HG03342 (cell line): Measurements from ENCODE around the gene HOXA3.

Experiments
- ATAC-seq: cut with Tn5 transposase; IDR thresholded peaks from one replicate; pipeline ENCODE4 v1.9.1; 2021; ENCODE audit warnings: mild to moderate bottlenecking, moderate library complexity; ENCODE audit not compliant: unreplicated experiment

The HOXA3 gene

DNA sequence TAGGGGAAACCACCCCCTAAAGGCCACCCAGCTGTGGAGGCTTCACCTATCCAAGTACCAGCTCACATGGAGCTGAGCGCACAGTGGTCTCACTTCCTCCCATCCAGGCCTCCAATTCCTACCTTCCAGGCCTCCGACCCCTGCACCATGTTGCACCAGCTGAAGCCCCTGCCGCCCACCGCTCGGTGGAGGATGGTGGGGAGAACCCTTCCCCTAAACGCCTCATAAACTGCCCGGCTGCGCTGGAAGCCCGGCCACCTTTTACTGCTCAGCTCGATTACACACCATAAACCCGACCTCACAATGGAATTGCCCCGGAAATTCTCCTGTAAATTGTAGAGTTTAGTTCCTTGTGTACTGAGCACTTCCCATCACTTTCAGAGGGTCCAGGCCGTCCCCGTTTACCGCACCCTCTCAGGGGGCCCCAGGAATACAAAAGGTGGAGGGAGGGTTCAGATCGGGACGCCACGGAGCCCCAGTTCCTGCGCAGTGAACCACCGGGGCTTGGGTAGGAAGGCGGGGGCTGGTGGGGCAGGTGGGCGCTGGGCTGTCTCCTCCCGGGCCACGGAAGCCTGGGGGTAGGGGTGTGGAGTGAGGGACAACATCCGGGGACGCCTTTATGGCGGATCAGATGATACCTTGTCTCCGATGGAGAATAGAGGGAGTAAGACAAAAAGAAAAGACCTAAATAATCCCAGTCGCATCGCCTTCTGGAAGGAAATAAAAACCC lies 5.5 kb upstream of the HOXA3 start:
- ATAC-seq: no peak

GRCh38 chr7:27156916-27157701 lies 4.7 kb upstream of the HOXA3 start:
- no peak for ATAC-seq

DNA sequence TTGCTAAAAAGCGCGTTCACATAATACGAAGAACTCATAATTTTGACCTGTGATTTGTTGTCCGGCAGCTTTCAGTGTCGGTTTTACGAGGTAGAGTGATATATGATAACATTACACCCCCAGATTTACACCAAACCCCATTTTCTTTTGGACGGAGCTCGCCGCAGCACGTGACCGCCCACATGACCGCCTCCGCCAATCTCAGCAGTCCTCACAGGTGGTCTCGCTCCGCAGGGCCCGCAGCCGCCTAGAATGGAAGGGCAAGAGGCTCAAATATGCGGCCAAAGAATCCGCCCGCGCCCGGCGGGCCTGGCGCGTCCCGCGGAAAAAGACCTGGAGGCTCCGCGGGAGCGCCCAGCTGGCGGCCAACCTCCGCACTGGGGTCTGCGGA lies 4.1 kb upstream of the HOXA3 start, which contains the start of gene HOXA7:
Gene HOXA7 (minus strand): TSS at position 168 of the 391 bp plus-strand sequence. CDS start 130 bp downstream, at position 38.
- no peak for ATAC-seq

- no peak for ATAC-seq
Measured at GRCh38 chr7:27155816-27156507, 3.6 kb upstream of the HOXA3 start.

DNA sequence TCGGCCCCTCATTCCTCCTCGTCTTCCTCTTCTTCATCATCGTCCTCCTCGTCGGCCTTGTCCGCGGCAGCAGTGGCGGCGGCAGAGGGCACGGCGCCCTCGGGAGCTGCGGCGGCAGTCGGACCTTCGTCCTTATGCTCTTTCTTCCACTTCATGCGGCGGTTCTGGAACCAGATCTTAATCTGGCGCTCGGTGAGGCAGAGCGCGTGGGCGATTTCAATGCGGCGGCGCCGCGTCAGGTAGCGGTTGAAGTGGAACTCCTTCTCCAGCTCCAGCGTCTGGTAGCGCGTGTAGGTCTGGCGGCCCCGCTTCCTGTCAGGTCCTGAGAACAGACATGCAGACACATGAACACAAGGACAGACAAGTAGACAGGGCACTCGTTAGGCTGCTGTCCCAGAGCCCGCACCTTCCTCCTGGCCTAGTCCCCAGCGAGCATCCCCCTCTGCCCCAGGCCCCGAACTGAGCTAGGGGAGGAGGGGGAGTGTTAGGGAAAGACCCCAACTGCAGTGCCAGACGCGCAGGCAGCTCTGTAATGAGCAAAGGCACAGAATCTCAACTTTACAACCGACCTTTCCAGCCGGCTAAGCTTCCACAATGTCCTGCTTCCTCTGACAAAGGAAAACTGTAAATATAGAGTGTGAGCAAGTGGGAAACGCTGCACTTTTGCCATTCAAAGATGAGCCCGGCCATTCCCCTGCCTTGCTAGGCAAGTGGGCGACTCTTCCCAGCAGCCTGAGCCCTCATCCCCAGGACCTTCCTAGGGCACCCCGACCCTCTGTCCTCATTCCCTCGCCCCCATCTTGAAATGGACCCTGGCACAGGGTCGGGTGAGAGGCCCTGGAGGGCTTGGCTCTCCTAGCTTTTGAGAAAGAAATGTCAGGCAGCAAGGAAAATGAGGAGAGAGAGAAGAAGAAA lies 2.8 kb upstream of the HOXA3 start:
- ATAC-seq: no peak

DNA sequence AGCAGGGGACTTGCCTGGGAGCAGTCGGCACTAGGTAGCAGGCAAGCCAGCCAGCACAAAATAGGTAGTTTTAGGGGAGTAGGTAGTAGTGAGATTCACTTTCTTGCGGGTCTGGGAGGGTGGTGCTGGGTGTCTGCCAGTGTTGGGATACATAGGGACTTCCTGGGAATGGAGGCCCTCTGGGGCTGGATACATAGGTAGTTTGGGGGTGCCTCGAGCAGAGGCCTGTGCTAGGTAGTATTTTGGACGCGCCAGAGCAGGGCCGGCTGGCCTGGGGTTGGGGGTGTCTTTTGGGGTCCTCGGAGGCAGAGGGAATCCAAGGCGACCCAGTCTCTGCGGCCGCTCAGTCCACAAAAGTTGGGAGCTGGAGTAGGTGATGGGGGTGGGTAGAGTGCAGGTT lies 2.0 kb upstream of the HOXA3 start:
- ATAC-seq: no peak

GRCh38 chr7:27153526-27153925 lies 1.1 kb upstream of the HOXA3 start:
- ATAC-seq: no peak

GRCh38 chr7:27152816-27153442 lies 546 bp upstream of the HOXA3 start:
- no peak for ATAC-seq

DNA sequence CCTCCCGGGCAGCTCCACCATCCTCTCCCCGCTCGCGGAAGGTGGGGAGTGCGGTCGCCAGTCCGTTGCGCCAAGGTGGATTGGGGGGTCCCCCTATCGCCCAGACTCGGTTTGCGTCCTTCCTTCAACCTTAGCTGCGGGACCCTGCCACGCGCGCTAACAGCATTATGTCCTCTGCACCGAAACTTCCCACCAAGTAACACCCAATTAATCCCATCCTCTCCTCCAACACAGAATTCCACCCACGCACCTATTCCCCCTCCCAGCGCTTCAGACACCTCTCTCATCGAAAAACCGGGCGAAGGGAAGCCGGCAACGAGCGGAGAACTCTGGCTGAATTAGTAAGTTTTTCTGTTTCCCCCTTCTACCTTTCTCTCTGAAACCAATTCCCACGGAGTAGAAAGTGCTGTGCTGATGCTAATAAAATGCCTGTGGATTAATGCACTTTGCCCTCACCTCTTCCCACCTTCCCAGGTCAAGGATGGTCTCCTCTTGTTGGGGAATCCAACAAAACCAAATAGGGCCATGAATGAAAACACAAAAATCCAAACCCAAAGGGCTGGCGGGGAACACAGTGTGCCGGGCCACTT lies 947 bp downstream of the HOXA3 start:
- ATAC-seq: no peak

- ATAC-seq: peak; percentile 71
Measured at GRCh38 chr7:27150568-27151340, 1.6 kb downstream of the HOXA3 start.

GRCh38 chr7:27149842-27150567 lies 2.4 kb downstream of the HOXA3 start:
- ATAC-seq: no peak

DNA sequence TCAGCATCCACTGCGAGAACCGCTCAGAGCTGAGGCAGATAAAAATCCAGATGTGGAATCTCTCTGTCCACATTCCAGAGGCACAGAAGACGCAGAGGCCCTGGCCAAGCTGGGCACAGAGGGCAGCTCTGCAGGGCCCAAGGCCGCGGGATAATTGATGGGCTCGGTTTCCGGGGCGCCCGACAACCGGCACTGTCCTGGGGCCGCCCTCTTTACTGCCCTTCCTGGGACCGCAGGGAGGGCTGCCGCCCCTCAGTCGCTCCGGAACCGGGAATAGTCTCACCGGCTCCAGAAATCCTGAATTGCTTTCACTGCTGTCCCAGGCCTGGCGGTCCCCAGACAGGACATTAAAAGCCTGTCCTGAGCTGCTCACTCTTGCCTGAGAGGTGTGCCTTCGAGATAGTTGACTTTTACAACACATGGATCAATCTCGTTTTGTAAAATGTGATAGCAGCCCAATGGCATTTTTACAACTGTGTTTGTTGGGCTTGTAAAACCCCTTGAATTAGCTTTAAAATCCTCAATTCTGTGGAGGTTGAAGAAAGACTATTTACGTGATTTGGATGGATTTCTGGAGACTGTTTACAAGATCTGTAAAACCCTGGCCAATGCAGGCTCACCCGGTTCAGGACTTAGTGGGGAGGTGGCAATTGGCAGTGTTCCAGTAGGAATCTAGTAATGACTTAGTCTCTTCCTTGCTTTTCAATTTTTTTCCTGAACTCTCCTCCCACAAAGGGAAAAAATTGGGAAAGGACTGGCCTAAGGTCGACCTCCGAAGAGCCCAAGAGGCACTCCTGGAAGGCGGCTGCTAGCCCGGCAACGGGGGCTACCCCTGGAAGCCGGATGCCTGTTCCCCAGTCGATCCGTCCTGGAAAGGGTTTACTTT lies 3.4 kb downstream of the HOXA3 start:
- ATAC-seq: no peak

GRCh38 chr7:27148031-27148755 lies 4.2 kb downstream of the HOXA3 start:
- ATAC-seq: no peak

- ATAC-seq: no peak
Measured at GRCh38 chr7:27147199-27148030, 5.0 kb downstream of the HOXA3 start, which contains the start of gene HOXA6. TSS of gene HOXA6 (minus strand) at chr7:27147774. CDS start at chr7:27147749, 25 bp downstream.

GRCh38 chr7:27146491-27147198 lies 5.7 kb downstream of the HOXA3 start:
- no peak for ATAC-seq
